ENCODE data around the gene ASB6. TPM values are rescaled to one million over a fixed set of nuclear protein-coding genes. Genes with fewer than 3 reads are reported as not detected.

Gene ASB6
- total and polyA plus RNA-seq, 2 of the 13 experiments (the other 11 are each of a cell fraction or from before 2014, with no cell fraction given): 8.2 to 8.4 TPM

DNA sequence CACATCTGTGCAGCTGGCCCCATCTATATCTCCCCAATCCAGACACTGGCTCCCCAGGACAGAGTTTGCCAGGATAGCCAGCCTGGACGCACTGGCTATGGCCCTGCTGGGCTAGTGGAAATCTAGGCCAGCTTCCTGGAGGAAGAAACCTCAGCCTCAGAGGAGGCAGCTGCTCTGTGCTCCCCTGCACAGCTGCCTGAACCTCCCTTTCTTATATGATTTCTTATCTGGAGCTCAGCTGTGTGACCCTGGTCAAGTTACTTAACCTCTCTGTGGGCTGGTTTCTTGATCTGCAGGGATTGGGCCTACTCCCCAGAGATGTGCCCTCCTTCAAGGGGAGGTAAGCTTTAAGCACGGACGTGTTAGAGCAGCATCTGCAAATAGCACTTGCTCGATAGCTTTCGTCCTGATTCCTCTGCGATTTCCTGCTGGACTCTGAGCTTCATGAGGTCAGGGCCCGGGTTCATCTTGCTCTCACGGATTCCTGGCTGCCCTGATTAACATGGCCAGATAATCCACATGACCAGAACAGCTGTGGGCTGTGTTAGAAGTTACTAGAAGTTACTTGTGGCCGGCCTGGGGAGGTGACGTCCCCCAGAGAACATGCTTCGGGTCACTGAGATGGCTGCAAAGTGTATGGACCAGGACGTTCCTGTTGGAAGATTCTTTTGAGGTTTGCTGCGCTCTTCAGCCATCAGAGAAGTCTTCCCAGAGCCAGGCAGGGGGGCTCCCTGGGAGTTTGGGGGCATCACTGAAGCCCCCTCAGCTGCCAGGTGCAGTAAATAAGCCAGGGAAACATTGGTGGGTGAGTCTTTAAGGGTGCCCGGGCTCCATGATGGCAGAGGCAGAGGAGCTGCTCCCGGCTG lies 35.6 kb downstream of the ASB6 start (continued):
- TF ChIP-seq, protein P1, sequence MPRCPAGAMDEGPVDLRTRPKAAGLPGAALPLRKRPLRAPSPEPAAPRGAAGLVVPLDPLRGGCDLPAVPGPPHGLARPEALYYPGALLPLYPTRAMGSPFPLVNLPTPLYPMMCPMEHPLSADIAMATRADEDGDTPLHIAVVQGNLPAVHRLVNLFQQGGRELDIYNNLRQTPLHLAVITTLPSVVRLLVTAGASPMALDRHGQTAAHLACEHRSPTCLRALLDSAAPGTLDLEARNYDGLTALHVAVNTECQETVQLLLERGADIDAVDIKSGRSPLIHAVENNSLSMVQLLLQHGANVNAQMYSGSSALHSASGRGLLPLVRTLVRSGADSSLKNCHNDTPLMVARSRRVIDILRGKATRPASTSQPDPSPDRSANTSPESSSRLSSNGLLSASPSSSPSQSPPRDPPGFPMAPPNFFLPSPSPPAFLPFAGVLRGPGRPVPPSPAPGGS (CRISPR knock-in tag; IDR thresholded peaks at IDR 0.05): 0 out of 2 replicates have a peak, but pooled peaks have one; percentile 26
- TF ChIP-seq, protein P2, sequence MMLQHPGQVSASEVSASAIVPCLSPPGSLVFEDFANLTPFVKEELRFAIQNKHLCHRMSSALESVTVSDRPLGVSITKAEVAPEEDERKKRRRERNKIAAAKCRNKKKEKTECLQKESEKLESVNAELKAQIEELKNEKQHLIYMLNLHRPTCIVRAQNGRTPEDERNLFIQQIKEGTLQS (CRISPR knock-in tag; IDR thresholded peaks at IDR 0.05): no peak
- TF ChIP-seq POLR2AphosphoS5 (IDR thresholded peaks at IDR 0.05; ENCODE audit: low read depth, low read length): peak; percentile 57
- no peak for TF ChIP-seq HMGA1 (CRISPR knock-in tag; conservative IDR thresholded peaks at IDR 0.05)
- peak; percentile 65; the same call in 1 of the 2 replicates for TF ChIP-seq THAP11 (CRISPR knock-in tag; IDR thresholded peaks at IDR 0.05)
- 0 out of 2 replicates have a peak, but pooled peaks have one; percentile 31 for TF ChIP-seq ZNF777 (CRISPR knock-in tag; IDR thresholded peaks at IDR 0.05)
- TF ChIP-seq ZNF724P (CRISPR knock-in tag; IDR thresholded peaks at IDR 0.05; ENCODE audit: borderline replicate concordance): peak; percentile 22; the same call in 1 of the 2 replicates
- TF ChIP-seq, protein P3, sequence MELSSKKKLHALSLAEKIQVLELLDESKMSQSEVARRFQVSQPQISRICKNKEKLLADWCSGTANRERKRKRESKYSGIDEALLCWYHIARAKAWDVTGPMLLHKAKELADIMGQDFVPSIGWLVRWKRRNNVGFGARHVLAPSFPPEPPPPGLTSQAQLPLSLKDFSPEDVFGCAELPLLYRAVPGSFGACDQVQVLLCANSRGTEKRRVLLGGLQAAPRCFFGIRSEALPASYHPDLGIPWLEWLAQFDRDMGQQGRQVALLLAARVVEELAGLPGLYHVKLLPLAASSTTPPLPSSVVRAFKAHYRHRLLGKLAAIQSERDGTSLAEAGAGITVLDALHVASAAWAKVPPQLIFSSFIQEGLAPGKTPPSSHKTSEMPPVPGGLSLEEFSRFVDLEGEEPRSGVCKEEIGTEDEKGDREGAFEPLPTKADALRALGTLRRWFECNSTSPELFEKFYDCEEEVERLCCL (CRISPR knock-in tag; IDR thresholded peaks at IDR 0.05; ENCODE audit: borderline replicate concordance): peak; percentile 23; the same call in 1 of the 2 replicates
- peak; percentile 53; the same call in 1 of the 2 replicates for TF ChIP-seq ZNF614 (CRISPR knock-in tag; IDR thresholded peaks at IDR 0.05; ENCODE audit: borderline replicate concordance)
- TF ChIP-seq, protein P4, sequence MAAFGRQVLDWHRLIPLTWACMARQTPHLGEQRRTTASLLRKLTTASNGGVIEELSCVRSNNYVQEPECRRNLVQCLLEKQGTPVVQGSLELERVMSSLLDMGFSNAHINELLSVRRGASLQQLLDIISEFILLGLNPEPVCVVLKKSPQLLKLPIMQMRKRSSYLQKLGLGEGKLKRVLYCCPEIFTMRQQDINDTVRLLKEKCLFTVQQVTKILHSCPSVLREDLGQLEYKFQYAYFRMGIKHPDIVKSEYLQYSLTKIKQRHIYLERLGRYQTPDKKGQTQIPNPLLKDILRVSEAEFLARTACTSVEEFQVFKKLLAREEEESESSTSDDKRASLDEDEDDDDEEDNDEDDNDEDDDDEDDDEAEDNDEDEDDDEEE (CRISPR knock-in tag; IDR thresholded peaks at IDR 0.05): 0 out of 2 replicates have a peak, but pooled peaks have one; percentile 3
- TF ChIP-seq ZSCAN12 (CRISPR knock-in tag; IDR thresholded peaks at IDR 0.05): peak; percentile 54; the same call in 1 of the 2 replicates
- TF ChIP-seq ZNF260 (CRISPR knock-in tag; IDR thresholded peaks at IDR 0.05; ENCODE audit: borderline replicate concordance, low read depth): no peak
- TF ChIP-seq, protein P5, sequence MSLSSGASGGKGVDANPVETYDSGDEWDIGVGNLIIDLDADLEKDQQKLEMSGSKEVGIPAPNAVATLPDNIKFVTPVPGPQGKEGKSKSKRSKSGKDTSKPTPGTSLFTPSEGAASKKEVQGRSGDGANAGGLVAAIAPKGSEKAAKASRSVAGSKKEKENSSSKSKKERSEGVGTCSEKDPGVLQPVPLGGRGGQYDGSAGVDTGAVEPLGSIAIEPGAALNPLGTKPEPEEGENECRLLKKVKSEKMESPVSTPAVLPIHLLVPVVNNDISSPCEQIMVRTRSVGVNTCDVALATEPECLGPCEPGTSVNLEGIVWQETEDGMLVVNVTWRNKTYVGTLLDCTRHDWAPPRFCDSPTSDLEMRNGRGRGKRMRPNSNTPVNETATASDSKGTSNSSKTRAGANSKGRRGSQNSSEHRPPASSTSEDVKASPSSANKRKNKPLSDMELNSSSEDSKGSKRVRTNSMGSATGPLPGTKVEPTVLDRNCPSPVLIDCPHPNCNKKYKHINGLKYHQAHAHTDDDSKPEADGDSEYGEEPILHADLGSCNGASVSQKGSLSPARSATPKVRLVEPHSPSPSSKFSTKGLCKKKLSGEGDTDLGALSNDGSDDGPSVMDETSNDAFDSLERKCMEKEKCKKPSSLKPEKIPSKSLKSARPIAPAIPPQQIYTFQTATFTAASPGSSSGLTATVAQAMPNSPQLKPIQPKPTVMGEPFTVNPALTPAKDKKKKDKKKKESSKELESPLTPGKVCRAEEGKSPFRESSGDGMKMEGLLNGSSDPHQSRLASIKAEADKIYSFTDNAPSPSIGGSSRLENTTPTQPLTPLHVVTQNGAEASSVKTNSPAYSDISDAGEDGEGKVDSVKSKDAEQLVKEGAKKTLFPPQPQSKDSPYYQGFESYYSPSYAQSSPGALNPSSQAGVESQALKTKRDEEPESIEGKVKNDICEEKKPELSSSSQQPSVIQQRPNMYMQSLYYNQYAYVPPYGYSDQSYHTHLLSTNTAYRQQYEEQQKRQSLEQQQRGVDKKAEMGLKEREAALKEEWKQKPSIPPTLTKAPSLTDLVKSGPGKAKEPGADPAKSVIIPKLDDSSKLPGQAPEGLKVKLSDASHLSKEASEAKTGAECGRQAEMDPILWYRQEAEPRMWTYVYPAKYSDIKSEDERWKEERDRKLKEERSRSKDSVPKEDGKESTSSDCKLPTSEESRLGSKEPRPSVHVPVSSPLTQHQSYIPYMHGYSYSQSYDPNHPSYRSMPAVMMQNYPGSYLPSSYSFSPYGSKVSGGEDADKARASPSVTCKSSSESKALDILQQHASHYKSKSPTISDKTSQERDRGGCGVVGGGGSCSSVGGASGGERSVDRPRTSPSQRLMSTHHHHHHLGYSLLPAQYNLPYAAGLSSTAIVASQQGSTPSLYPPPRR (CRISPR knock-in tag; IDR thresholded peaks at IDR 0.05; ENCODE audit: borderline replicate concordance): peak; percentile 65; the same call in 1 of the 2 replicates
- TF ChIP-seq TSC22D2 (CRISPR knock-in tag; IDR thresholded peaks at IDR 0.05; ENCODE audit: borderline replicate concordance): 0 out of 2 replicates have a peak, but pooled peaks have one; percentile 45
- no peak for TF ChIP-seq NCOA5 (CRISPR knock-in tag; IDR thresholded peaks at IDR 0.05)
- TF ChIP-seq ZNF136 (CRISPR knock-in tag; IDR thresholded peaks at IDR 0.05; ENCODE audit: low read depth): no peak
- TF ChIP-seq, protein P6, sequence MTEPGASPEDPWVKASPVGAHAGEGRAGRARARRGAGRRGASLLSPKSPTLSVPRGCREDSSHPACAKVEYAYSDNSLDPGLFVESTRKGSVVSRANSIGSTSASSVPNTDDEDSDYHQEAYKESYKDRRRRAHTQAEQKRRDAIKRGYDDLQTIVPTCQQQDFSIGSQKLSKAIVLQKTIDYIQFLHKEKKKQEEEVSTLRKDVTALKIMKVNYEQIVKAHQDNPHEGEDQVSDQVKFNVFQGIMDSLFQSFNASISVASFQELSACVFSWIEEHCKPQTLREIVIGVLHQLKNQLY (CRISPR knock-in tag; IDR thresholded peaks at IDR 0.05): peak; percentile 15; the same call in 1 of the 2 replicates
- TF ChIP-seq SIX1 (CRISPR knock-in tag; IDR thresholded peaks at IDR 0.05; ENCODE audit: borderline replicate concordance): no peak
